ENCODE results near the gene PAK6. TPM values are rescaled to one million over a fixed set of nuclear protein-coding genes. Genes with fewer than 3 reads are reported as not detected.

Gene PAK6
- polyA plus RNA-seq, 1 of the 3 experiments (the other 2 are of a cell fraction): 0.07 TPM

- TF ChIP-seq GATA2 (CRISPR knock-in tag; IDR thresholded peaks at IDR 0.05) (no peak), USF1 (IDR thresholded peaks at IDR 0.05; ENCODE audit: borderline replicate concordance, low read depth) (no peak), GABPA (IDR thresholded peaks at IDR 0.05; ENCODE audit: low read depth) (no peak), TCF12 (IDR thresholded peaks at IDR 0.05) (no peak), RCOR1 (IDR thresholded peaks at IDR 0.05; ENCODE audit: low read length) (peak; percentile 60), EP300 (IDR thresholded peaks at IDR 0.05; ENCODE audit: borderline replicate concordance in 1 of 2, low read depth in 1 of 2, low read length in 1 of 2) (no peak), RAD21 (IDR thresholded peaks at IDR 0.05; ENCODE audit: low read length) (peak; percentile 93), MXI1 (IDR thresholded peaks at IDR 0.05; ENCODE audit: low read depth, low read length) (no peak), RXRA (IDR thresholded peaks at IDR 0.05; ENCODE audit: borderline replicate concordance, low read depth) (no peak)
- TF ChIP-seq, protein P1, sequence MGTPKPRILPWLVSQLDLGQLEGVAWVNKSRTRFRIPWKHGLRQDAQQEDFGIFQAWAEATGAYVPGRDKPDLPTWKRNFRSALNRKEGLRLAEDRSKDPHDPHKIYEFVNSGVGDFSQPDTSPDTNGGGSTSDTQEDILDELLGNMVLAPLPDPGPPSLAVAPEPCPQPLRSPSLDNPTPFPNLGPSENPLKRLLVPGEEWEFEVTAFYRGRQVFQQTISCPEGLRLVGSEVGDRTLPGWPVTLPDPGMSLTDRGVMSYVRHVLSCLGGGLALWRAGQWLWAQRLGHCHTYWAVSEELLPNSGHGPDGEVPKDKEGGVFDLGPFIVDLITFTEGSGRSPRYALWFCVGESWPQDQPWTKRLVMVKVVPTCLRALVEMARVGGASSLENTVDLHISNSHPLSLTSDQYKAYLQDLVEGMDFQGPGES (IDR thresholded peaks at IDR 0.05; ENCODE audit: low read depth, low read length): no peak
Observed at GRCh38 chr15:40274350-40275274, 35.7 kb downstream of the PAK6 start (continued).

DNA sequence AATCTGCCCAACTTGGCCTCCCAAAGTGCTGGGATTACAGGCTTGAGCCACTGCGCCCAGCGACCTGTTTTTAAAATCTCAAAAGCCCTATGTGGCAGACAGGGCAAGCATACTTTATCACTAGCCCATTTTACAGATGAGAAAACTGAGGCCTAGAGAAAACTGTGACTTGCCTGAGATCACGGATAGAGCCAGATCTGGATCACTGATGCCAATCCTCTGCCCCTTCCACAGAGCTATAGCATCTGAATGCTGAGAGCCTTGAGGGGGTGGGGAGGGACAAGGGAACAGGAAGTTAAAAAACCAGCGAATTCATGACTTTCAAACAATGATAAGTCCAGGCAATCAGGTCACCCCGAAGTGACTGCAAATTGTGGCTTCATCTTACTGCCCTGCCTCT lies 36.7 kb downstream of the PAK6 start:
- TF ChIP-seq NFIC (IDR thresholded peaks at IDR 0.05; ENCODE audit: borderline replicate concordance): no peak
- ChIA-PET CTCF (interaction anchor here (0.7 to 25.6 kb wide), 13 partner anchors 13 to 487 kb away, joined by 3 to 868 read pairs (median 38); partner anchors contain the start of genes ANKRD63, BUB1B, CCDC9B and INAFM2), POLR2A (no interaction called here)
- Histone ChIP-seq H3K36me3 (replicated peaks in 1 of 2; ENCODE audit: control insufficient read depth in 1 of 2, insufficient read depth in 2 of 2, low read length in 1 of 2) (no peaks in the 10 kb centered on the region), H3K4me2 (no peak overlapping the region), H3K9me2 (no peaks in the 10 kb centered on the region), H3K79me2 (ENCODE audit: insufficient read depth) (no peaks in the 10 kb centered on the region), H3F3A (replicated peaks; ENCODE audit: insufficient read depth) (peaks cover 3% of the 10 kb centered on the region), H4K20me1 (ENCODE audit: insufficient read depth) (no peaks in the 10 kb centered on the region), H3K9ac (no peak overlapping the region), H3K4me1 (ENCODE audit: control insufficient read depth in 1 of 2, insufficient read depth in 2 of 2, low read depth in 1 of 2, low read length in 1 of 2) (peaks cover 0 to 5% of the 10 kb centered on the region in 2 experiments; a peak in 1 of 4 replicates), H3K9me3 (no peaks in the 10 kb centered on the region), H2AFZ (ENCODE audit: low read depth) (no peak overlapping the region), H3K4me3 (ENCODE audit: low read depth in 2 of 2, low read length in 1 of 2) (no peak overlapping the region), H3K27ac (ENCODE audit: low read depth in 2 of 2, low read length in 1 of 2) (no peak overlapping the region), H3K27me3 (ENCODE audit: insufficient read depth) (no peaks in the 10 kb centered on the region)
- WGBS (ENCODE audit: low lambda C conversion rate): 63% methylated on average over 5 of the region's 5 CpGs
- DNase-seq: no peak

DNA sequence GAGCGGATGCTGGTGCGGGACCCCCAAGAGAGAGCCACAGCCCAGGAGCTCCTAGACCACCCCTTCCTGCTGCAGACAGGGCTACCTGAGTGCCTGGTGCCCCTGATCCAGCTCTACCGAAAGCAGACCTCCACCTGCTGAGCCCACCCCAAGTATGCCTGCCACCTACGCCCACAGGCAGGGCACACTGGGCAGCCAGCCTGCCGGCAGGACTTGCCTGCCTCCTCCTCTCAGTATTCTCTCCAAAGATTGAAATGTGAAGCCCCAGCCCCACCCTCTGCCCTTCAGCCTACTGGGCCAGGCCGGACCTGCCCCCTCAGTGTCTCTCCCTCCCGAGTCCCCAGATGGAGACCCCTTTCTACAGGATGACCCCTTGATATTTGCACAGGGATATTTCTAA lies 37.1 kb downstream of the PAK6 start:
- Histone ChIP-seq H3K36me3 (replicated peaks in 1 of 2; ENCODE audit: control insufficient read depth in 1 of 2, insufficient read depth in 2 of 2, low read length in 1 of 2) (no peaks in the 10 kb centered on the region), H3K79me2 (ENCODE audit: insufficient read depth) (no peaks in the 10 kb centered on the region), H3K4me1 (ENCODE audit: control insufficient read depth in 1 of 2, insufficient read depth in 2 of 2, low read depth in 1 of 2, low read length in 1 of 2) (peaks cover 0 to 5% of the 10 kb centered on the region in 2 experiments; a peak in 1 of 4 replicates), H2AFZ (ENCODE audit: low read depth) (no peak overlapping the region), H3K9me3 (no peaks in the 10 kb centered on the region), H3K4me2 (no peak overlapping the region), H3K4me3 (ENCODE audit: low read depth in 2 of 2, low read length in 1 of 2) (no peak overlapping the region), H3K9me2 (no peaks in the 10 kb centered on the region), H4K20me1 (ENCODE audit: insufficient read depth) (no peaks in the 10 kb centered on the region), H3F3A (replicated peaks; ENCODE audit: insufficient read depth) (peaks cover 6% of the 10 kb centered on the region), H3K9ac (no peak overlapping the region), H3K27me3 (ENCODE audit: insufficient read depth) (no peaks in the 10 kb centered on the region), H3K27ac (ENCODE audit: low read depth in 2 of 2, low read length in 1 of 2) (no peak overlapping the region)
- TF ChIP-seq CHD2 (IDR thresholded peaks at IDR 0.05; ENCODE audit: low read length, partially characterized antibody) (no peak), TAF1 (IDR thresholded peaks at IDR 0.05; ENCODE audit: borderline replicate concordance, low read depth, low read length) (no peak), YY1 (IDR thresholded peaks at IDR 0.05; ENCODE audit: low read depth) (no peak), ELF1 (IDR thresholded peaks at IDR 0.05) (no peak), NRF1 (IDR thresholded peaks at IDR 0.05; ENCODE audit: low read depth, low read length) (no peak)
- CTCF ChIA-PET: interaction anchor here (4.4 to 25.6 kb wide), 6 partner anchors 12 to 145 kb away, joined by 20 to 868 read pairs (median 465); partner anchors contain the start of genes ANKRD63, CCDC9B, INAFM2 and PAK6
- DNase-seq: no peak
- WGBS (ENCODE audit: low lambda C conversion rate): 50% methylated on average over 1 of the region's 7 CpGs
- POLR2A ChIA-PET: no interaction called here
